ENCODE measurements around the gene CST11.

The CST11 gene

DNA sequence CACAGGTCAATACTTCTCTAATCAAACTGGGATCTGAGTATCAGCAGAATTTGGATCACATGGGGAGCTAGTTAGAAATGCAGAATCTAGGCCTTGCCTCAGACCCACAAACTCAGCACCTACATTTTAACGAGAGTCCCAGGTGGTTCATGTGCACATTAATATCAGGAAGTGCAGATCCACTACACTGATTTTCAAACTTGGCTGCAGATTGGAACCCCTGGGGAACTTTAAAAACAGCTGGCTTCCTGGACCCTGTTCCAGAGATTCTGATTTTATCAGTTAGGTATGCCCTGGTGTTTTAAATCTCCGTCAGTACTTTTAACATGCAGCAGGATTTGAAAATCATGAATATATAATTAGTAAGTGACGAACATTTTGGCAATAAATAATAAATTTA, 36.3 kb upstream of the CST11 start:
- Histone ChIP-seq H3F3A (ENCODE audit: low read depth) (no peaks in the 10 kb centered on the region), H3K79me2 (ENCODE audit: insufficient read depth, low read length) (no peaks in the 10 kb centered on the region), H3K4me2 (ENCODE audit: low read depth, low read length, poor library complexity, severe bottlenecking) (no peak overlapping the region), H3K4me3 (ENCODE audit: low read length, poor library complexity, severe bottlenecking) (no peak overlapping the region), H2AFZ (ENCODE audit: low read length) (no peak overlapping the region), H3K9ac (ENCODE audit: low read depth, low read length, poor library complexity, severe bottlenecking) (no peak overlapping the region), H3K27me3 (ENCODE audit: insufficient read depth, low read length, poor library complexity, severe bottlenecking) (no peaks in the 10 kb centered on the region), H3K9me2 (replicated peaks; ENCODE audit: low read depth, low read length) (no peaks in the 10 kb centered on the region), H3K4me1 (ENCODE audit: insufficient read depth, low read length, poor library complexity, severe bottlenecking) (no peaks in the 10 kb centered on the region), H3K9me3 (ENCODE audit: insufficient read depth, low read depth, low read length) (no peaks in the 10 kb centered on the region), H4K20me1 (ENCODE audit: insufficient read depth, low read length, poor library complexity, severe bottlenecking) (no peaks in the 10 kb centered on the region), H3K36me3 (ENCODE audit: insufficient read depth, low read length) (no peaks in the 10 kb centered on the region)
- no peak for TF ChIP-seq EZH2phosphoT487 (IDR thresholded peaks at IDR 0.05; ENCODE audit: borderline replicate concordance)
- TF ChIP-seq, protein P1, sequence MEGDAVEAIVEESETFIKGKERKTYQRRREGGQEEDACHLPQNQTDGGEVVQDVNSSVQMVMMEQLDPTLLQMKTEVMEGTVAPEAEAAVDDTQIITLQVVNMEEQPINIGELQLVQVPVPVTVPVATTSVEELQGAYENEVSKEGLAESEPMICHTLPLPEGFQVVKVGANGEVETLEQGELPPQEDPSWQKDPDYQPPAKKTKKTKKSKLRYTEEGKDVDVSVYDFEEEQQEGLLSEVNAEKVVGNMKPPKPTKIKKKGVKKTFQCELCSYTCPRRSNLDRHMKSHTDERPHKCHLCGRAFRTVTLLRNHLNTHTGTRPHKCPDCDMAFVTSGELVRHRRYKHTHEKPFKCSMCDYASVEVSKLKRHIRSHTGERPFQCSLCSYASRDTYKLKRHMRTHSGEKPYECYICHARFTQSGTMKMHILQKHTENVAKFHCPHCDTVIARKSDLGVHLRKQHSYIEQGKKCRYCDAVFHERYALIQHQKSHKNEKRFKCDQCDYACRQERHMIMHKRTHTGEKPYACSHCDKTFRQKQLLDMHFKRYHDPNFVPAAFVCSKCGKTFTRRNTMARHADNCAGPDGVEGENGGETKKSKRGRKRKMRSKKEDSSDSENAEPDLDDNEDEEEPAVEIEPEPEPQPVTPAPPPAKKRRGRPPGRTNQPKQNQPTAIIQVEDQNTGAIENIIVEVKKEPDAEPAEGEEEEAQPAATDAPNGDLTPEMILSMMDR (conservative IDR thresholded peaks at IDR 0.05; ENCODE audit: low read length) = no peak

DNA sequence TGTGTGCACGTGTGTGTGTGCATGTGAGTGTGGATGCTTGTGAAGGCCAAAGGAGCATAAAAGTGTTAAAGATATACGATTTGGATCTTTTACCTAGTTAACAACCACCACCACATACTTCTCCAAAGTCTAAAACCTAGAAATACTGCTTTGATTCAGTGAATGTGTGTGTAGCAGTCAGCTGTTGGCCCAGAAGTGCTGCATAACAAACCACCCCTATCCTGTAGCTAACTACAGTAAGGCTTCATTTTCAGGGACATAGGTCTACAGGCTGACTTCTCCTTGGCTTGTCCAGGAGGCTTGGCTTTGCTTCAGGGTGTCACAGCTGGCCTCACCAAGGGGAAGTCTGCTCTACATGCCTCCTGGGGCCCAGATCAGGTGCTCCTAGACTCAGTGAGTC, 35.8 kb upstream of the CST11 start:
- H3K9me3 ChIP-seq (ENCODE audit: insufficient read depth, low read depth, low read length) = no peaks in the 10 kb centered on the region
- no peak overlapping the region for H2AFZ ChIP-seq (ENCODE audit: low read length)
- TF ChIP-seq, protein P1 (conservative IDR thresholded peaks at IDR 0.05; ENCODE audit: low read length) = no peak
- no peak for TF ChIP-seq EZH2phosphoT487 (IDR thresholded peaks at IDR 0.05; ENCODE audit: borderline replicate concordance)
- H4K20me1 ChIP-seq (ENCODE audit: insufficient read depth, low read length, poor library complexity, severe bottlenecking) = no peaks in the 10 kb centered on the region
- no peaks in the 10 kb centered on the region for H3K9me2 ChIP-seq (replicated peaks; ENCODE audit: low read depth, low read length)
- no peaks in the 10 kb centered on the region for H3K36me3 ChIP-seq (ENCODE audit: insufficient read depth, low read length)
- H3K27me3 ChIP-seq (ENCODE audit: insufficient read depth, low read length, poor library complexity, severe bottlenecking) = no peaks in the 10 kb centered on the region
- no peak overlapping the region for H3K9ac ChIP-seq (ENCODE audit: low read depth, low read length, poor library complexity, severe bottlenecking)
- H3K4me1 ChIP-seq (ENCODE audit: insufficient read depth, low read length, poor library complexity, severe bottlenecking) = no peaks in the 10 kb centered on the region
- no peaks in the 10 kb centered on the region for H3K79me2 ChIP-seq (ENCODE audit: insufficient read depth, low read length)
- no peak overlapping the region for H3K4me2 ChIP-seq (ENCODE audit: low read depth, low read length, poor library complexity, severe bottlenecking)
- no peaks in the 10 kb centered on the region for H3F3A ChIP-seq (ENCODE audit: low read depth)
- no peak overlapping the region for H3K4me3 ChIP-seq (ENCODE audit: low read length, poor library complexity, severe bottlenecking)

DNA sequence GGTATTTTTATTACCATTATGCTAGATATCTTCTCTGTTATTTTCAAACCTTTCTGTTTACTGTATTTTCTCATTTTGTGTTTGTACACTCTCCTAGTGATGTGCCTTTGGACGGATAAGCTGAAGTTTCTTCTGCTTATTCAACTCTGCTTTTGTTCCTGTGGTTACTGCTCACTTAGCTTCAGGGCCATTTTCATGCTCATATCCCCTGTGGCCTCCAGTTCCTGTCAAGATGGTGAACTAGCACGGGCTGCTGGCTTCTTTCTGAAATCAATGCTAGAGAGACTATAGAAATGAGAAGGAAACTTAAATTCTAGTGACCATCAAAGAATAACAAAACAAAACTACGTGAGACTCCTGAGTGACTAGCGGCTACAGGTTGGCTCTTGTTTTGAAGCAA, 31.4 kb upstream of the CST11 start:
- no peaks in the 10 kb centered on the region for H3K9me2 ChIP-seq (replicated peaks; ENCODE audit: low read depth, low read length)
- no peak overlapping the region for H2AFZ ChIP-seq (ENCODE audit: low read length)
- no peaks in the 10 kb centered on the region for H3K27me3 ChIP-seq (ENCODE audit: insufficient read depth, low read length, poor library complexity, severe bottlenecking)
- H3K4me2 ChIP-seq (ENCODE audit: low read depth, low read length, poor library complexity, severe bottlenecking) = no peak overlapping the region
- H3K9me3 ChIP-seq (ENCODE audit: insufficient read depth, low read depth, low read length) = no peaks in the 10 kb centered on the region
- H4K20me1 ChIP-seq (ENCODE audit: insufficient read depth, low read length, poor library complexity, severe bottlenecking) = no peaks in the 10 kb centered on the region
- no peaks in the 10 kb centered on the region for H3K4me1 ChIP-seq (ENCODE audit: insufficient read depth, low read length, poor library complexity, severe bottlenecking)
- no peaks in the 10 kb centered on the region for H3K36me3 ChIP-seq (ENCODE audit: insufficient read depth, low read length)
- TF ChIP-seq EZH2phosphoT487 (IDR thresholded peaks at IDR 0.05; ENCODE audit: borderline replicate concordance) = no peak
- TF ChIP-seq, protein P1 (conservative IDR thresholded peaks at IDR 0.05; ENCODE audit: low read length) = no peak
- H3K79me2 ChIP-seq (ENCODE audit: insufficient read depth, low read length) = no peaks in the 10 kb centered on the region
- H3K4me3 ChIP-seq (ENCODE audit: low read length, poor library complexity, severe bottlenecking) = no peak overlapping the region
- H3F3A ChIP-seq (ENCODE audit: low read depth) = no peaks in the 10 kb centered on the region
- H3K9ac ChIP-seq (ENCODE audit: low read depth, low read length, poor library complexity, severe bottlenecking) = no peak overlapping the region
